Stomach (tissue), 4 donors: ENCODE data around the gene HORMAD2.

Experiments used
- CTCF ChIP-seq, 7 experiments: fragments of 450-650 bp in 4 of 7; fragments of 200-600 bp in 3 of 7; sonication (generic) in 3 of 7; IDR thresholded peaks; one replicate each; pipeline ENCODE4 v1.5.1; 2016 to 2019; ENCODE audit warnings: antibody characterized with exemption in 7 of 7, control low read depth in 2 of 7, mild to moderate bottlenecking in 1 of 7
- POLR2A ChIP-seq, 4 donors: fragments of 450-650 bp; IDR thresholded peaks; one replicate each; pipeline ENCODE4 v1.6.1; 2016; ENCODE audit warnings: antibody characterized with exemption in 4 of 4, control low read depth in 2 of 4, mild to moderate bottlenecking in 1 of 4, moderate library complexity in 1 of 4
- POLR2AphosphoS5 ChIP-seq, 3 donors: sonication (generic); formaldehyde crosslinking; IDR thresholded peaks; one replicate each; pipeline ENCODE4 v1.6.1; 2016; ENCODE audit warnings: antibody characterized with exemption in 3 of 3

- TF ChIP-seq CTCF (IDR thresholded peaks at IDR 0.05) (no peak), POLR2A (IDR thresholded peaks at IDR 0.05) (no peak), POLR2AphosphoS5 (IDR thresholded peaks at IDR 0.05) (no peak)
Observed at GRCh38 chr22:30087611-30088010, 7.3 kb downstream of the HORMAD2 start.
